ENCODE measurements around the gene SWT1.

Gene SWT1

GRCh38 chr1:185156854-185157598 is at the start of gene SWT1, which contains the start of gene TRMT1L:
SWT1 (plus strand) TSS chr1:185157167; CDS start chr1:185160842, 3,675 bp downstream.
TRMT1L (minus strand) TSS chr1:185156953; CDS start chr1:185156712, 241 bp downstream.
- DNase-seq, result peak; percentile 98

DNA sequence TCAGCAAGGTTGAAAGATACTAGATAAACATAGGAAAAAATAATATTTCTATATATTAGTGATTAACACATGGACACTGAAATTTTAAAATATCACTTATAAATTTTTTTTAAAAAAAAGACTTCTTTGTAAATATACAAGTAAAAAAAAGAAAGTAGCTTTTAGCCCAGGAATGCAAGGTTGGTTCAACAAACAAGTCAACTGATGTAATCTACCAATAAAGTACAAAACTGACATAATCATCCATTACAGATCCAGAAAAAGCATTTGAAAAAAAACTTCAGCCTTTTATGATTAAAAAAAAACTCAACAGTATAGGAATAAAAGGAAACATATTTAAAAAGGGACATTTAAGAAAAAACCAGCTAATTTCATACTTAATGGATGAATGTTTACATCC is 48.6 kb upstream of the SWT1 start:
- DNase-seq, result no peak

- DNase-seq, result no peak
These were observed 46.8 kb upstream of the SWT1 start for GRCh38 chr1:185110145-185110544.

- DNase-seq, result no peak
These were observed 45.1 kb upstream of the SWT1 start for GRCh38 chr1:185111873-185112272.

- no peak for DNase-seq
These were observed 44.6 kb upstream of the SWT1 start for GRCh38 chr1:185112356-185112755.

GRCh38 chr1:185129708-185130107 is 27.3 kb upstream of the SWT1 start:
- no peak for DNase-seq

- DNase-seq, result no peak
These were observed 24.4 kb upstream of the SWT1 start for GRCh38 chr1:185132534-185132933.

- no peak for DNase-seq
These were observed 18.9 kb upstream of the SWT1 start for GRCh38 chr1:185137896-185138545.

- DNase-seq, result no peak
These were observed 17.7 kb upstream of the SWT1 start for GRCh38 chr1:185139246-185139645.

- no peak for DNase-seq
These were observed 12.7 kb upstream of the SWT1 start for GRCh38 chr1:185144233-185144632.

- DNase-seq, result no peak
These were observed 5.8 kb upstream of the SWT1 start for GRCh38 chr1:185151215-185151614.

DNA sequence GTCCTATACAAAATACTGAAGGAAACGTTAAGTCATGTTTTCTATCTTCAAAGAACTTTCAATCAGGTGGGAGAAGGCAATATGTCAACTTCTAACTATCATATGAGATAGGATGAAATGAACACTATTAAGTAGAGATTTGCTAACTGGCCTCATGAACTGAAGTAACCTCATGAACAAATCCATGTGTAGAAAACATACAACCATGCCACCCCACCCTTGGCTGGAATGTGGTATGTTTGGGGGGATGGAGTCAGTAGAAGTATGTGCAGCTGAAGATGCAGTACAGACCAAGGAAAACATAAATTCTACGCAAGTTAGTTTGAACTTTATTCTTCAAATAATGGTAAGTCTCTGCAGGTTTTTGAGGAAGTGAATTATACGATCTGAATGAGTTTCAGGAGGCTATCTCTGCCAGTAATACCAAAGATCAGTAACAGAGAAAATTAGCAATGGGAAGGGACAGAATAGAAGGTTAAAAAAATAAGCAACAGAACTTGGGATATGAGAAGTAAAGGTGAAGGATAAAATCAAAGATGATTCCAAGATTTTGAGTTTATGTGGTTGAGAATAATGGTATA is 4.7 kb upstream of the SWT1 start:
- DNase-seq, result no peak

- DNase-seq, result no peak
These were observed 2.0 kb upstream of the SWT1 start for GRCh38 chr1:185154912-185155513.

DNA sequence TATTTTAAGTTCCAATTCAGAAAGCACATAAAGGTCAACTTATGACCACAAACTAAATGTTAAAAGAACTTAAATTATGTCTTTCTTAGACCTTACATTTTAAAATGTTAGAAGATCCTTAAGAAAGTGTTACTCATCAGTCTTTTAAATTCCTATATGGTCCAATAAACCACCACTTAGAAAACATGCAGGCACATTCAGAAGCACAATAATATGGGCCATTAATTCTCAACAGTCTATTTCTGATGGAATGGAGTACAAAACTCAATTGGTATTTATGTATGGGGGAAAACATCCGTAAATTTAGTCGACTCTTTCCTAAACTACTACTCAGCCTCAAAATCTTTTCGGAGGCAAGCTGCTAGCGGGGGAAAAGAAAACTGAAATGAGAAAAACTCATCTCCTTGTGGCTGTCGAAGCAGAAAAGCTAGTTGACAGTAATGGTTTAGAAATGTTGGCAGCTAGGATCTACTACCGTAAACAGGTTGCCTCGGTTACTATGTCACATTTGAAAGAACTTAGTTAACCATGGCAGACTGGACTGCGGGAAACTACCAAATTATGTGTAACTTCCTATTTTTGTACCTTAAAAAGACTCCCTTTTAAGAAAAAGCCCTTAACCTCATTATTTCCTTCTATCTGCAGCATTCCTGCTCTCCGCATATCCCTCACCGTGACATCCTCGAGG is 1.2 kb upstream of the SWT1 start:
- no peak for DNase-seq

- DNase-seq, result no peak
These were observed 596 bp upstream of the SWT1 start for GRCh38 chr1:185156288-185156853.

DNA sequence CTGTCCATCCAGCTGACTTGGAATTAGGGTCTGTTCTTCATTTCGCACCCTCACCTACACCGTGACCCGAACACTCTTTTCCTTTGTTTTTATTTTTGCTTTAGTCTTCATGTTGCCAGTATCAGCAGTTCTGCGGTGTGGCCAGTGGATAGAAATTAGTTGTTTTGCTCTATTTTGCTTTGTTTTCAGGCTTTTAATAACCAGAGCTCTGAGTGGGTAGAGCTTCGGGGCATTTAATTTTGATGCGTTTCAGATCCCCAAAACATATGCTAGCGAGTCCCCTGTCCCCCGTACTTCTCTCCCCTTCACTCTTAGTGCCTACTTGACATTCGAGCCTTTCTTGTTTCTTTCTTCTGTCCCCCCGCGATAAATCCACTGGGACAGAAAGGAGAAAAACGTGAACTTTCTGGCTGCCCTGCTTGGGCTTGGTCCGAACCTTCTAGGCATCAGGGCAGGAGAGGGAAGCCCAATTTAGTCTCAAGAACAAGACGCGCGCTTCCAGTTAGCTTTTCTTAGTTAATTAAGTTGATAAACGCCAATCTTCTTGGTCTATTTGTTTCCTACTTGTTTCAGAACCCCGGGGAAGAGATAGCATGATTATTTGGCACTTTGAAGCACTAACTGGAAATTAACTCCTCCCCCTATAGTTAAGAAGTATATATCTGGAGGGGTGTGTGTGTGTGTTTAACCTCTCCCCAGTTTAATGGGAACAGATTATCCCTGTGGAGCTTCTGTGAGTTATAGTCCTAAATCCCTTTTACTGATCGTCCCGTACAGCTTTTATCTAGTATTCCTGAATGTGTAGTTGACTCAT is 839 bp downstream of the SWT1 start:
- DNase-seq, result no peak

- DNase-seq, result no peak
These were observed 1.8 kb downstream of the SWT1 start for GRCh38 chr1:185158800-185159199.

DNA sequence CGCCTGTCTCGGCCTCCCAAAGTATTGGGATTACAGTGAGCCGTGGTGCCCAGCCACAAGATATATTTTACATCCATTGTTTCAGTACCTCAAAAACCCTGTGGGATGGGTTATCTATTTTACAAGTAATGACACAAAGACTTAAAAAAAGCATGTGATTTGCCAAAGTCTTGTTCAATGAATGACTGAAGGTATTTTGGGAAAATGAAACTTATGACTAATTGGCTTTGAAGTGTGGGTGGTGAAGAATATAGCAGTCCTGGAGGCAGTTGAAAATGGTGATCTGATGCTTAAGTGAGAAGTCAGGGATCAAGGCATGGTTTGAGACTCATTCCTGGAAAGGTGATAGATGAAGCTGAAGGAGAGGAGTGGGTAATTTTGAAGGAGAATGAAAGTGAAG is 3.0 kb downstream of the SWT1 start:
- no peak for DNase-seq

DNA sequence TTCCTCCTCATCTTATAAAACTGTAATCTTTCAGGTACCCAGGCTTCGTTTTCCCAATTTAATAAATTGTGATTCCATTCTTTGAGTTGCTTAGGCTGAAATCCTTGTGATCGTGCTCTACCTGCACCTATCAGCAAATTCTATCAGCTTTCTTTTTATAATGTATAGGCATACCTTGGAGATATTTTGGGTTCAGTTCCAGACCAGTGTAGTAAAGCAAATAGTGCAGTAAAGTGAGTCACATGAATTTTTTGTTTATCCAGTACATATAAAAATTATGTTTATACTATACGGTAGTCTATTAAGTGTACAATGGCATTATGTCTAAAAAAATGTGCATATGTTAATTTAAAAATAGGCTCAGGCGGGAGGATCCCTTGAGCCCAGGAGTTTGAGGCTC is 5.5 kb downstream of the SWT1 start:
- DNase-seq, result no peak

- no peak for DNase-seq
These were observed 9.1 kb downstream of the SWT1 start for GRCh38 chr1:185166106-185166505.

- peak; percentile 15 for DNase-seq
These were observed 13.4 kb downstream of the SWT1 start for GRCh38 chr1:185170291-185170848.

DNA sequence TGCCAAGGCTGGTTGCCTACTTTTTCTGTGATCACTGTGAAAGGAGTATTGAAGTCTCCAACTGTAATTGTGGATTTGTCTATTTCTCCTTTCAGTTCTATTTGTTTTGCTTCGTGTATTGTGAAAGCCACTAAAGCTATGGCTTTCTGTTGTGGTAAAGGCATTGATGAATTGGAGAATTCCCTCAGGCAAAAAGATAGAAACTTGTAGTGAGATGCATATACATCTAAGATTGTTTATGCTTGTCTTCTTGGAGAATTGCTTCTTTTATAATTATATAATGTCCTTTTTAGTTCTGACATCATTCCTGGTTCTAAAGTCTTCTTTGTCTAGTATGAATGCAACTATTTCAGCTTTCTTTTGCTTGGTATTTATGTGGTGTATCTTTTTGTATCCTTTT is 36.8 kb downstream of the SWT1 start:
- no peak for DNase-seq
